NCI-H2081 (cell line): ENCODE measurements around the gene SMDT1.

Source experiments
- DNase-seq, 2 experiments: peaks; one replicate each; lab custom pipeline; 2025; lab: John Stamatoyannopoulos, UW

SMDT1 gene, protein sequence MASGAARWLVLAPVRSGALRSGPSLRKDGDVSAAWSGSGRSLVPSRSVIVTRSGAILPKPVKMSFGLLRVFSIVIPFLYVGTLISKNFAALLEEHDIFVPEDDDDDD

DNA sequence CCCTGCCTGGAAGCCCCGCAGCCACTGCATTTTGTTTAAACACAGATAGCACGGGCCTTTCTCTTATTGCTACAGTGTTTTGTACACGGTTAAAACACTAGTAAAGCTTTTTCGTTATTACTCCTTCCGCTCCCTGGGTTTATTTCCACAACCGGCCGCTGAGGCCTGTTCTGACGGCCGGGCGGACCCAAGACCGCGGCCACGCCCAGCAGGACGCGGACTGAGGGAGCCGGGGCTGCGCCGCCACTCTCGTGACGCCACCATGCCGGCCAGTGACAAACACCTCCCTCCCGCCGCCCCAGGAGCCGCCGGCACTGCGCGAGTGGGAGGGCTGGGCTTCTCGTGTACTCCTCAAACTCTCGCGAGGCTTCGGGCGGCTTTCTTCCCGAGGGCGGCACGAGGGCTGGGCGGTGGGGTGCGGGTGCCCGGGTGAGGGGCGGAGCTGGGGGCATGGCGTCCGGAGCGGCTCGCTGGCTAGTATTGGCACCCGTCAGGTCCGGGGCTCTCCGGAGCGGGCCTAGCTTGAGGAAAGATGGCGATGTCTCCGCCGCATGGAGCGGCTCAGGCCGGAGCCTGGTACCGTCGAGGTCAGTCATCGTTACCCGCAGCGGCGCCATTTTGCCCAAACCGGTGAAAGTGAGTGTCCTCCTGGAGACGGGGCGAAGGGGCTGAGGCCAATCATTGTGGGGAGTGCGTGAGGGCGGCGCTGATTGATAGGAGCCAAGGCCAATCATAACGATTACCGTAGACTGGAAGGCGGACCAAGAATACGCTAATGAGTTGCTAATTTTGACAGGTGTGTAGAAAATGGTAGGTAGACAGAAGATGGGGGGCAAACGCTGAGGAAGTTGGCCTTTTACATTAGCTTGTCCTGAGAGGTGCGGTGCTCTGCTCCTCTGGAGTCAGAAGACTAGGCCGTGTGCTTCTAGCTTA is at the start of gene SMDT1:
SMDT1 (plus strand) TSS at position 382 of the 933 bp plus-strand sequence; CDS start at position 451, 69 bp downstream.
- DNase-seq: peak; percentile 95

DNA sequence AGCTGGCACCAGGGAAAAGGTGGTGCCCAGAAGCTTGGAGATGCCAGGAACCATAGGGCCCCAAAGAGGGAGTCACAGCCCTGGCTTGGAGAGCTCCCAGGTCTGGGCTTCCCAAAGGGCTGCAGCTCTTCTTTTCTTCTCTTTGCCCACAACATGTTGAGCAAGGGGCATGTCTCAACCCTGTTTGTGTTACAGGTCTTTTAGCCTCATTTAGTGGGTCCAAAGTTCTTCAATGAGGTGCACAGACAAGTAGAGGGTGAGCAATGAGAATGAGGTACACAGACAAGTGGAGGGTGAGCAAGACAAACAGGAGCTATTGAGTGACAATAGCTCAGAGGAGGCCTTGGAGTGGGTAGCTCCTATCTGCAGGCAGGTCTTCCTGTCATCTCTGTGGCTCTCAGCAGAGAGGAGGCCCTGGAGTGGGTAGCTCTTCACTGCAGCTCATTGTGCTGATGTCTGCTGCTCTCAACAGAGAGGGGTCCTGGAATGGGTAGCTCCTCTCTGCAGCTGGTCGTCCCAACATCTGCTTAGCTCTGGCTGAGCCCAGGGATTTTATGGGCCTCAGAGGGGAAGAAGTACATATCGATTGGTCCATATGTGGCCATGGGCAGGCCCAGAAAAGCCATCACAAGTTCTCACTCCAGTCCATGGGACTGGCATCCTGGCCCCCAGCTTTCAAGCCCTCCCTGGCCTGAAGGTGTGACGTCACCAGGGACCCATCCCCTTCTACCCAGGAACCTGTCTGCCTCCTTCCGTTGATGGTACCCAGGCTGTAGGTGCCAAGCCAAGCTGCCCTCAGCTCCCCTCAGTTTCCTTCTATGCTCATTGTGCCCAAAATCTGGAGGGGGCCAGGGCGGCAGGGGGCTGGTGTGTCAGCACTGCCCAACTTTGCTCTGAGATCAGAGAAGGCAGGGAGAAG is 46.0 kb upstream of the SMDT1 start:
- DNase-seq: no peak

DNA sequence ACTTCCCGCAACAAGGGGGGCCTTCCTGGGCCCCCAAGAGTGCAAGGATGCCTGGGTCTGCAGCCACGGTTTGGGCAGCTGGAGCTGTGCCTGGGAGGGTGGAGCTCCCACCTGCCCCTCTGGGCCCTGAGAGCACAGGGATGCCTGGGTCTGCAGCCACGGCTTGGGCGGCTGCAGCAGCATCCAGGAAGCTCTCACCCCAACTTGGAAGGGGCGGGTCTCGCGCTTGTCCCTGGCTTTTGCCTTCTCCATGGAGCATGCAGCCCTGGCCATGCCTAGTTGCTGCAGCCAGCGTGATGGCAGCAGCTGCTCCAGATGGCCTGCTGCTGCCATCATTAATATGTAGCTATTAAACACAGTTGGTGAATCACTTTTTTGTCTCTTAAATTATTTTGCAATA is 44.2 kb upstream of the SMDT1 start:
- no peak for DNase-seq

DNA sequence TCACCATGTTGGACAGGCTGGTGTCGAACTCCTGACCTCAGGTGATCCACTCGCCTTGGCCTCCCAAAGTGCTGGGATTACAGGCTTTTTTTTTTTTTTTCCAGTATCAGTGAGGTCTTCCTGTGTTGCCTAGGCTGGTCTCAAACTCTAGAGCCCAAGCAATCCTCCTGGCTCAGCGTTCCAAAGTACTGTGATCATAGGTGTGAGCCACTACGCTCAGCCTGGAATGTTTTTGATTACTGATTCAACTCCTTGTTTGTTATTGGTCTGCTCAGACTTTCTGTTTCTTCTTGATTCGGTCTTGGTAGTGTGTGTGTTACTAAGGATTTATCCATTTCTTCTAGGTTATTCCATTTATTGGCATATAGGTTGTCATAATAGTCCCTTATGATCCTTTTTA is 40.2 kb upstream of the SMDT1 start:
- no peak for DNase-seq

DNA sequence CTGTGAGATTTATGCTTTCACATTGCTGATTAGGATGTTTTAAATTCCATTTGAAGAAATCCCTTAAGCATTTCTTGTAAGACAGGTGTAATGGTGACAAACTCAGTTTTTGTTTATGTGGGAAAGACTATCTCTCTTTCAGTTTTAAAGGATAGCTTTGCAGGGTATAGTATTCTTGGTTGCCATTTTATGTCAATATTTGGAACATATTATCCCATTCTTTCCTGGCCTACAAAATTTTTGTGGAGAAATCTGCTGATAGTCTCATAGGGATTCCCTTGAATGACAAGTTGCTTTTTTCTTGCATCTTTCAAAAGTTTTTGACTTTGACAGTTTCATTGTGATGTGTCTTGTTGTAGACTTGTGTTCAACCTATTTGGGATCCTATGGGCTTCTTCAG is 37.7 kb upstream of the SMDT1 start:
- no peak for DNase-seq

DNA sequence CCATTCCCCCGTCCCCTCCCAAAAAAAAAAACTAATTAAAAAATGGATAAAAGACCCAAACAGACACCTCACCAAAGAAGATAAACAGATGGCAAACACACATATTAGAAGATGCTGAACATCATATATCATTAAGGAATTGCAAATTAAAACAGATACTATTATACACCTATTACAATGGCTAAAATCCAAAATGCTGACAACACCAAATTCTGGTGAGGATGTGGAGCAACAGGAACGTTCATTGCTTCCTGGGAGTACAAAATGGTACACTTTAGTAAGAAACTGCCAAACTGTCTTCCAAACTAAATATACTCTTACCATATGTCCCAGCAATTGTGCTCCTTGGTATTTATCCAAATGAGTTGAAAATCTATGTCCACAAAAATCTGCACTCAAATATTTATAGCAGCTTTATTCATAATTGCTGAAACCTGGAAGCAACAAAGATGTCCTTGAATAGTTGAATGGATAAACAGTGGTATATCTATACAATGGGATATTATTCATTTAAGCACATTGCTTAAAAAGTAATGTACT is 28.8 kb upstream of the SMDT1 start:
- DNase-seq: no peak

DNA sequence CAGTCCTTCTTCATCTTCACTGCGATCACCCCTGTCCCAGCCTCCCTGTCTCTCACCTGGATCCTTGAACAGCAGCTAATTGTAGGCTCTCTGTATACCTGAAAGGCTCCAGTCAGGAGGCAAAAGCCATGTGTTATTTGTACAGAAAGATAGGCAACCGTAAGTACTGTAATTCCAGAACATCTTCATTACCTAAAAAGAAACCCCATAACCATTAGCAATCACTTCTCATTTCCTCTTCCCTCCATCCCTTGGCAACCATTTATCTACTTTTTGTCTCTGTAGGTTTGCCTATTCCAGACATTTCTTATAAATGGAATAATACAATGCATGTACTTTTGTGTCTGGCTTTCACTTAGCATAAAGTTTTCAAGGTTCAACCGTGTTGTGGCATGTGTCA is 26.7 kb upstream of the SMDT1 start:
- no peak for DNase-seq

DNA sequence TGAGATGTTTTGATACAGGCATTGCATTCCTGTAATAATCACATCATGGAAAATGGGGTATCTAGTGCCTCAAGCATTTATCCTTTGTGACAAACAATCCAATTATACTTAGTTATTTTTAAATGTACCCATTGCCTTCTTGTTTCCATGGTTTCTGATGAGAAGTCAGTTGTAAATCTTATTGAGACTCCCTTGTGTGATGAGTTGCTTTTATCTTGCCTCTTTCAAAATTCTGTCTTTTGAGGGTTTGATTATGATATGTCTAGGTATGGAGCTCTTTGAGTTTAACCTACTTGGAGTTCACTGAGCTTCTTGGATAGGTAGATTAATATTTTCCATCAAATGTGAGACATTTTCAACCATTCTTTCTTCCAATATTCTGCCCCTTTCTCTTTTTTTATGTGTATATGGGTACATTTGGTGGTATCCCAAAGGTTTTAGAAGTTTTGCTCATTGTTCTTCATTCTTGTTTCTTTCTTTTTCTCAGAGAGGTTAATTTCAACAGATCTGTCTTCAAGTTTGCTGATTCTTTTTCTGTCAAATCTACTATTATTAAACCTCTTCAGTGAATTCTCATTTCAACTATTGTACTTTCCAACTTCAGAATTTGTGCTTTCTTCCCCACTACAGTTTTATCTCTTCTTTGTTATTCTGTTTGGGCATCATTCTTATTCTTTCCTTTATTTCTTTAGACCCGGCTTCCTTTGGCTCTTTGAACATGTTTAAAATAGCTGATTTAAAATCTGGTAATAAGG is 22.6 kb upstream of the SMDT1 start:
- no peak for DNase-seq

DNA sequence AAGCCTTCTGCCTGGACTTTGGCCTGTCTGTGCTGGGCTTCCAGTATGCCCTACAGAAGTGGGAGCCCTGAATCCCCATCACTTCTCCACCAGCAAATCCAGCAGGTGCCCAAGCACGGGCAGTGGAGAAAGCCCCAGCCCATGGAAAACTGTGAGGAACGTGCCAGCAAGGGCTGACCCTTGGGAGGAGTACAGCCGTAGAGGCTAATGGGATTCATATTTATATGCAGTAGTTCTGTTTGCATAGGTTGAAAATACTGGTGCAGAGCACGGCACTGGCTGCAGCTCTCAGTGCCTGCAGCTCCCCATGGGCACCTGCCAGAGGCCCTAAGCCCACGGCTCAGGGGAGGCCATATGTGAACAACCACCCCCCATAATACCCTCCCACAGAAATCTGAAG is 19.0 kb upstream of the SMDT1 start:
- no peak for DNase-seq

DNA sequence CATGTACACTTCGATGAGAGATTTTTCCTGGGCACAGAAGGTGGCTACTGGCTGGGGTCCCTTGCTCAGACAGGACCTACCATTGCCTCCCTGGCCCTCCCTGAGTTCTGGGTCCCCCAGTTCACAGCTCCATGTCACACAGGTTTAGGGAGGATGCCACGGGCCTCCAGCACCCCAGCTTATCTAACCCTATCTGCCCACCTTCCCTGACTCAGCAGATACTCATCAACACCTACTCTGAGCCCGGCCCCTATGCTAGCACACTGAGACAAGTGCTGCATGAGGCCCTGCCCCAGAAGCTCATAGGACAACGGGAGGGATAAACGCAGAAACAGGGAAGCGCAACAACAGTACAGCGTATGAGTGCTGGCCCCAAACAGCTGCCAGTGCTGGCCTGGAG is 18.5 kb upstream of the SMDT1 start:
- DNase-seq: no peak

DNA sequence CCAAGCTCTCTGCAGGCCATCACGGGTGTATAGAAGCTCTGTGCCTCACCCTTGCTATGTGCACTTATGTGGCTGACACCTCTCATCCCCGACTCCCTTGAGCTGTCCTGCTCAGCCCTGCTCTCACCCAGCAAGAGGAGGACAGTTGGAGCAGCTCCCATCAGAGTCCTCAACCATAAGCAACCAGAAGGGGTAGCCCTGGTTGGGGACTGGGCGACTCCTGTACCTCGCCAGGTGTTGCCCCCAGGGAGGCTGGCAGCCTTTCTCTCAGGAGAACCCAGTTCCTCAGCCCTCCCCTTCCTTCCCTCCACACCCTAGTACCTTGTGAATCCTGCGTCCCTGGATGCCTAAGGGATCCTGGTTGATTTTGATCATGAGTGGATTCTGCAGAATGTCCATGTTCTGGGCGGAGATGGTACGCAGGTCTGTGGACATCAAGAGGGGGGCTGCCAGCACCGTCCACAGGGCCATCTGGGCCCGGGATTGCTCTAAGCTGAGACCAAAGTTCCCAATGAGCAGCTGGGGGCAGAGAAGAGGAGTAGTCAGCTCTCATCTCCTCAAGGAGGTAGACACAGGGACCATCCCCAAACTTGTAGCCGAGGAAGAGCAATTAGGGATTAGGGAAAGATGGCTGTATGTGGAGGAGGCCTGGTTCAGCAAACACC is 16.9 kb upstream of the SMDT1 start:
- DNase-seq: no peak

DNA sequence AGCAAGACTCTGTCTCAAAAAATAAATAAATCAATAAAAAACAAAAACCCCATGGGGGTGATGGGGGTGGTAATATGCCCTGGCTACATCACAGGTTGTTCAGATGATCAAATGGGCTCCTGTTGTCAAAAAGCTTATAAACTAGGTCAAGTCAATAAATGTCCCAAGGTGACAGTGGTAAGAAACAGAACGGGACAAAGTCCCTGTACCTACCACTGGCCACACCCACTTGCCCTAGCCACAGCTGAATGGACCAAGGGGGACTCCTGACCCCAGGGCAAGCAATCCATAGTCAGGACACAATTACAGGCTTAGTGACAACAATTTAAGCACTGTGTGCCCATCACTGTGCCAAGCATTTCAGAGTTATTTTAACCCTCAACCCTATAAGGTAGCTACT is 14.9 kb upstream of the SMDT1 start:
- DNase-seq: no peak

DNA sequence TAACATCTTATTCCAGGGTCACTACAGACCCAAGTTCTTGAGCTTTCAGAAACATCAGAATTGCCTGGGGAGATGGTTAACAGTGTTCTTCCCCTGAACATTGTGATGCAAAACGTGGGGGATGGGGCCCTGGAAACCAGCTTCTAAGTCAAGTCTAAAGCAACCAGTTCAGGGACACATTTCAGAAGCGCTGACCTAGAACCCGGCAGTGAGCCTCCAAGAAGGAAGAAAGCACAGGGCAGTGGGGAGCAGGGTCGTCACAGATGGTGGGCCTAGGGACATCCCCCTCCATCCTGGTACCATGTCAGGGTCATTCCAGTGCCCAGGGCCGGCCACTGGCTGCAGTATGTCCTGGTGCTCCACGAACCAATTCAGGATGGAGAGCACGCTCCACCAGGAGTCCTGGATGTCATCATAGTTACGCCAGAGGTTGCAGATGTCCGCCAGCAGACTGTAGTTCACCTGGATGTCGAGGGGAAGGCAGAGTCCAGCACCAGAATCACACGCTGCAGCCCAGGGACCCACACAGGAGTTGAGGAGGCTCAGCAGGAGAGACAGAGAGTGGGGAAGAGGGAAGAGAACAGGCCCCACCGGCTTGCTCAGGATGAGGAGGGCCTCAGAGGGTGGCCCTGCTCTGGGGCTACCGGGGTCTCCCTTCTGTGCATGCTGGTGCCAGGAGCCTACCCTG is 13.9 kb upstream of the SMDT1 start:
- no peak for DNase-seq

DNA sequence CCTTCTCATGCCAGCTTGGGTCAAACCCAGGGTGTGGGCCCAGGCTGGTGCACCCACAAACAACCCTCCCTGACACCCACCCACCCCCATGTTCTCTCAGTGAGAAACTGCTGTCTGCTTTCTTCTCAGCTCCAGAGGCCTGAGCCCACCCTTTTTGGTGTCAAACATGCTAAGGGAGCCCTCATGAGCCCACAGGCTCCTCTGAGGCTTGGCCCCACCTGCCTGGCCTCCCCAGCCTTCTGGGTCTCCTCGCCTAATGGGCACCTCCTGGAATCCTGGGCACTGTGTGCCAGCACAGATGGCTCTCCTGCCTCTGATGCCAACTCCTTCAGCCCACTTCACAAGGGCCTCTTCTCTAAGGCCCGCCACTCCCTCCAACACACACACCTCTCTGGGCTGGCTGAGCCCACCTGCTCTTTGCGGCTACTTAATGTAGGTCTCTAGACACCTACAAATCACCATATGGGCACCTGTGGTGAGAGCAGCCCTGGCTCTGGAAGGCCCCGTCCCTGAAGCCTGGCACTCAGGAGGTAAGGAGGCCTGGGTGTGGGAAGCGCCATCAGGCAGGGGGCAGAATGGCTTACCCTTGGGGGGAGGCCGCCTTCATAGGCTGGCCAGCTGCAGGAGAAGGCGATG is 13.3 kb upstream of the SMDT1 start:
- DNase-seq: no peak

DNA sequence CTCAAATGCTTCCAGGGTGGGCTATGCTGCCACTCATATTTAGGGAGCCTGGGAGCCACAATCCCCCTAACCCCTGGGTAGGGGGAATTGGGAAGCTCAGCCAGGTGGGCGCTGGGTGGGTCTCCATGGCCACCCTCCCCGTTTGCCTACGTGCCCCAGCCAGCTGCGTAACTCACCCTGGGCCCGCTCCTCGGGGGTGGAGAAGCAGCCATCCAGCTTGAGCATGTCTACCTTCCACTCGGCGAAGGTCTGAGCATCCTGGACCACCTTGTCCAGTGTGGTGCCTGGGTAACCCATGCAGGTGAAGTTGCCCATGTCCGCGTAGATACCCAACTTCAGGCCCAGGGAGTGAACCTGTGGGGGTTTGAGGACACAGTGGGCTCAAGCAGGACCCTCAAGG is 12.6 kb upstream of the SMDT1 start:
- no peak for DNase-seq

DNA sequence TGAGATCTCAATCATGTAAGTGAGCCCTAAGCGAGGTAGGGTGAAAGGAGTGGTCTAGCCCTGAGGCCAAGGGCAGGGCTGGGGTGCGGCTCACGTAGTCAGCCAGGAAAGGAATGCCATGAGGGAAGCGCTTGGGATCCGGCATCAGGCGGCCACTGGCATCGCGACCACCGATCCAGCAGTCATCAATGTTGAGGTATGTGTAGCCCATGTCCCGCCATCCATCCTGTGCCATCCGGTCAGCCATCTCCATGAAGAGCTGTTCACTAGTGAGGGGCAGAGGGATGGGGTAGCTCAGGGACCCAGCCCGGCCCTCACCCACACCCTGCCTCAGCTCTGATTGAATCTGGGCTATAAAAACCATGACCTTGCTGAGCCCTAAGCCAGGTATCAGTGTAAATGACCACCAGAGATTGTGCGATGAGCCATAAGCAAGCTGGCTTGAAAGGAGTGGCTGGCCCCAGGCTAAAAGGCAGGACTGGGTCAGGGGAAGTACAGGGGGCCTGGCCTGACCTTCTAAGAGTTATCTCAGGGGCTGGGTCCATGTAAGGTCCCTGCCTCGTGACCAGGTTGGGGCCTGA is 11.7 kb upstream of the SMDT1 start:
- DNase-seq: no peak

DNA sequence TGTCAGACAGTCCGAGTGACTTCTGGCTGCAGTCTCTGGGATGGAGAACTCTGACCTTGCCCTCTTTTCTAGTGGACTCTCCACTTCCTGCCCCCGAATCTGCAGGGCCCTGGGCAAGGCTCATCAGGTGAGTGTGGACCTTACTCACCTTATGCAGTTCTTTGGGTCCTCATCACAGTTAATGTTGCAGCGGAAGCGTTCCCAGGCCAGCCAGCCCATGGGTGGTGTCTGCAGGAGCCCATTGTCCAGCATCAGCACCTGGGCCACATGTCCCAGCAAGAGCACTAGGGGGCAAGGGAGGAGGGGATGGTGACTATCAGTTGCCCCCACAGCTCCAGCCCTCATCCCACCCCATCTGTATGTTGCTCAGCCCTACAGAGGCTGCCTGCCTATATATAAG is 11.2 kb upstream of the SMDT1 start:
- no peak for DNase-seq

DNA sequence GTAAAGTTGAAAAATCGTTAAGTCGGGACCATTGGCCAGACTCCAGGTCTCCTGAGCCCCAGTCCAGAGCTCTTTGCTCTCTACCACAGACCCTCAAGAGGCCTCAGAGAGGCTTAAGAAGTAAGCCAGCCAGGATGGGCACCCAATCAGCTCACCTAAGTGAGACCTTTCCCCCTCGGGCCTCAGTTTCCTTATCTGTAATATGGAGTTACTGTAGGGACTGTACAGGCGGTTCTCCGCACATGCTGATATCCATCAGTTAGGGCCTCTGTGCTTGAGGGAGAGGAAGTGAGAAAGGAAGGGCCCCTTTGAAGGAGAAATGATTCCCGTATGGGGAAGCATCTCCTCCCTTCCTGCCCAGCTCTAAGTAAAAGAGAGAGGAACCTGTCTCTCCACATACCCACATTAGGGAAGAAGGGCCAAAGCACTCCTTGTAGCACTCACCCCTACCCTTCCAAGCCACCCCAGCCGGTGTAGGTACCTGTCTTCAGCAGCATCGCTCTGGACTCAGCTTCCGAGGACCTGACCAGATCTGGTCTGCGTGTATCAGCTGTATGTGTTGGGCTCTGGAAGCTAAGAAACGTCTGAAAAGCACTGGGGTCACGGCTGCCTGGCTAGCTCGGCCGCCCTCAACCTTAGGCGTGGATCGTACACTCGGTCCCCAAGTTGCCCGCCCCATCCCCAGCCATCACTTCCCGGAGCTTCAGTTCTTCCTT is 9.5 kb upstream of the SMDT1 start:
- no peak for DNase-seq
